LNCAP (cell line): ENCODE data around the gene ITLN1.

Experiments
- CTCF ChIP-seq: fragments of 450-650 bp; IDR thresholded peaks from 2 replicates; pipeline ENCODE4 v1.5.1; 2017; ENCODE audit warnings: mild to moderate bottlenecking

Gene ITLN1

GRCh38 chr1:160883581-160884513 is 1.1 kb downstream of the ITLN1 start:
- TF ChIP-seq CTCF = no peak

GRCh38 chr1:160882582-160882981 is 2.4 kb downstream of the ITLN1 start:
- no peak for TF ChIP-seq CTCF

GRCh38 chr1:160880216-160880615 is 4.8 kb downstream of the ITLN1 start:
- no peak for TF ChIP-seq CTCF

GRCh38 chr1:160879056-160879455 is 5.9 kb downstream of the ITLN1 start:
- TF ChIP-seq CTCF = no peak

GRCh38 chr1:160877221-160877620 is 7.8 kb downstream of the ITLN1 start:
- 0 out of 2 replicates have a peak, but pooled peaks have one; percentile 15 for TF ChIP-seq CTCF

GRCh38 chr1:160876311-160876710 is 8.7 kb downstream of the ITLN1 start:
- no peak for TF ChIP-seq CTCF

- no peak for TF ChIP-seq CTCF
These were observed 10.0 kb downstream of the ITLN1 start for GRCh38 chr1:160874935-160875334.
